Fibroblast of the aortic adventitia (primary cell): Measurements from ENCODE around the gene FGF12. TPM values are rescaled to one million over a fixed set of nuclear protein-coding genes. Genes with fewer than 3 reads are reported as not detected.

Source experiments
- DNase-seq: peaks from one replicate; pipeline ENCODE4 v3.0.0-alpha.2; 2010; ENCODE audit warnings: low read depth
- H3K4me3 ChIP-seq: 2 replicates; pipeline ENCODE4 v1.5.1; 2011; ENCODE audit warnings: low read depth, mild to moderate bottlenecking, control low read depth, low read length, moderate library complexity
- total RNA-seq: library from RNA; depleted of rRNA; stranded (reverse); fragments of >200 nt; gene quantifications from 2 replicates; pipeline ENCODE4 v1.2.3, GENCODE V29; 2012; ENCODE audit warnings: low replicate concordance
- TF ChIP-seq, protein P1 (sequence below): IDR thresholded peaks from 2 replicates; pipeline ENCODE4 v1.5.1; 2011; ENCODE audit warnings: mild to moderate bottlenecking, low read length, control low read depth, inconsistent platforms; ENCODE audit not compliant: insufficient read depth

Gene FGF12
- total RNA-seq, 1 donor = 0.36 TPM

DNA sequence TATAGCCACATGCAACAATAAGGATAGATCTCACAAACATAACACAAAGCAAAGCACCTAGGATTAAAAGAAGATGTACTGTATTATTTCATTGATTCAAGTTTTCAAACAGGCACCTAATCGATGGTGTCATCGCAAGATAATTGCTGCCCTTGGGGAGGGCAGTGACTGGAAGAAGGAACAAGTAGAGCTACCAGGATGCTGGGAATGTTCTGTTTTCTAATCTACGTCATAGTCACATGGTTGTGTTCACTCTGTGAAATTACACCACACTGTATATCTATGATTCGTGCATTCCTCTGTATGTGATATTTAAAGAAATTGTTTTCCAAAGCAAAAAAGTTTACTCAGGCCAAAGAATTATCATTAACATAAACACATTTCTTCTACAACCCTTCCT, 236.6 kb downstream of the FGF12 start:
- no peak overlapping the region for H3K4me3 ChIP-seq
- DNase-seq = no peak
- TF ChIP-seq, protein P1, sequence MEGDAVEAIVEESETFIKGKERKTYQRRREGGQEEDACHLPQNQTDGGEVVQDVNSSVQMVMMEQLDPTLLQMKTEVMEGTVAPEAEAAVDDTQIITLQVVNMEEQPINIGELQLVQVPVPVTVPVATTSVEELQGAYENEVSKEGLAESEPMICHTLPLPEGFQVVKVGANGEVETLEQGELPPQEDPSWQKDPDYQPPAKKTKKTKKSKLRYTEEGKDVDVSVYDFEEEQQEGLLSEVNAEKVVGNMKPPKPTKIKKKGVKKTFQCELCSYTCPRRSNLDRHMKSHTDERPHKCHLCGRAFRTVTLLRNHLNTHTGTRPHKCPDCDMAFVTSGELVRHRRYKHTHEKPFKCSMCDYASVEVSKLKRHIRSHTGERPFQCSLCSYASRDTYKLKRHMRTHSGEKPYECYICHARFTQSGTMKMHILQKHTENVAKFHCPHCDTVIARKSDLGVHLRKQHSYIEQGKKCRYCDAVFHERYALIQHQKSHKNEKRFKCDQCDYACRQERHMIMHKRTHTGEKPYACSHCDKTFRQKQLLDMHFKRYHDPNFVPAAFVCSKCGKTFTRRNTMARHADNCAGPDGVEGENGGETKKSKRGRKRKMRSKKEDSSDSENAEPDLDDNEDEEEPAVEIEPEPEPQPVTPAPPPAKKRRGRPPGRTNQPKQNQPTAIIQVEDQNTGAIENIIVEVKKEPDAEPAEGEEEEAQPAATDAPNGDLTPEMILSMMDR = no peak

DNA sequence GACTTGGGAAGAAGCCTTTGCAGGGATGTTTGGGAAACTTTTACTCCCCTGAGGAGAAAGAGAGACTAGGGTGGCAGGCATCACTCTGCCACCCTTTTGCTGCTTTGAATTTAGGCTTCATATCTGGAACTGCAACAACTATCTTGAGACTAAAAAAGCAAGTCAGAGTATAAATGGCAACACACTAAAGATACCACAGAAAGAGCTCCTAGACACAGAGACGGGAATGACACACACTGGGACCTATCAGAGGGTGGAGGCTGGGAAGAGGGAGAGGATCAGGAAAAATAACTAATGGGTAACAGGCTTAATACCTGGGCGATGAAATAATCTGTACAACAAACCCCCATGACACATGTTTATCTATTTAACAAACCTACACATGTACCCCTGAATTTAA, 237.8 kb downstream of the FGF12 start:
- DNase-seq = no peak
- H3K4me3 ChIP-seq = no peak overlapping the region
- TF ChIP-seq, protein P1 = no peak

DNA sequence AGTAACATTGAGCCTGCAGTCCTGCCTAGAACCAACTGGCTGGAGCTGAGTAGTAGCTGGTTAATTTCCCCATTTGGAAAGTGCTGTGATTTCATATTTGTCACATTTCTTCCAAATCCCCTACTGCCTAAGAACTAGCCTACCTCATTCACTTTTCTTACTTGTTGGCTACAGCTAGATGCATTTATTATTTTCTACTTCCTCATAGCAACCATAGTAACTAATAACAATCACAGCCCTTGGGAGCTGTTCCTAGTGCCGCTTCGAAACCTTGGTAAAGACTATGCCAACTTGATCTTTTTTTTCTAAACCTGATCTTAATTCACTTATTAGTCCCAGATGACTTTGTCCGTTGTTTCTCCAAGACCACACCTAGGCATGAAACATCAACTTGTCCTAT, 240.3 kb downstream of the FGF12 start:
- TF ChIP-seq, protein P1 = no peak

DNA sequence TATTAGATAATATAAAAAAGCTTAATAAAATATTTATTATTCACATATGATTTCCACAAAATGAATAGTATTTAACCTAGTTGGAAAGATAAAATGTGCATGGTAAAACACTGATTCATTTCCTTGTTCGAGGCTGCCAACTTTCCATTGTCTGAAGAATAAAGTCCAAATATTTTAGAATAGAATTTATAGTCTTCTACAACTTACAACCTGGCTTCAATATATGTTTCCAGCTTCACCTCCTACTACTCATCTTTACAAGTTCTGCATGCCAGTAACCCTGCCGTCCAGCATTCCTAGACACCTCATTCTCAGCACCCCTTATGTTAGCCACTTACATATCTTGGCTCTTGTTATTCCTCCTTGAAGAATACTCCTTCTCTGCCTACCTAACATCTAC, 244.5 kb downstream of the FGF12 start:
- no peak overlapping the region for H3K4me3 ChIP-seq
- TF ChIP-seq, protein P1 = no peak
- peak; percentile 72 for DNase-seq

More for the DNA sequence above, 240.3 kb downstream of the FGF12 start:
- DNase-seq = no peak
- H3K4me3 ChIP-seq = no peak overlapping the region

DNA sequence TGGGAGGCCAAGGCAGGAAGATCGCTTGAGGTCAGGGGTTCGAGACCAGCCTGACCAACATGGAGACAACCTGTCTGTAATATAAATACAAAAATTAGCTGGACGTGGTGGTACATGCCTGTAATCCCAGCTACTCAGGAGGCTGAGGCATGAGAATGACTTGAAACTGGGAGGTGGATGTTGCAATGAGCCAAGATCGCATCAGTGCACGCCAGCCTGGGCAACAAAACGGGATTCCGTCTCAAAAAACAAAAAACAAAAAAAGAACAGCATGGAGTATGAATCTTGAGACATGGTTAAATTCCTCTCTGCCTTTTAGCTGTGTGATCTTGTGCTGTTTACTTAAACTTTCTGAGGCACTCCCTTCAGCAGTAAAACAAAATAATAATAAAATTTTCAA, 244.9 kb downstream of the FGF12 start:
- DNase-seq = peak; percentile 71
- no peak overlapping the region for H3K4me3 ChIP-seq
- TF ChIP-seq, protein P1 = no peak

DNA sequence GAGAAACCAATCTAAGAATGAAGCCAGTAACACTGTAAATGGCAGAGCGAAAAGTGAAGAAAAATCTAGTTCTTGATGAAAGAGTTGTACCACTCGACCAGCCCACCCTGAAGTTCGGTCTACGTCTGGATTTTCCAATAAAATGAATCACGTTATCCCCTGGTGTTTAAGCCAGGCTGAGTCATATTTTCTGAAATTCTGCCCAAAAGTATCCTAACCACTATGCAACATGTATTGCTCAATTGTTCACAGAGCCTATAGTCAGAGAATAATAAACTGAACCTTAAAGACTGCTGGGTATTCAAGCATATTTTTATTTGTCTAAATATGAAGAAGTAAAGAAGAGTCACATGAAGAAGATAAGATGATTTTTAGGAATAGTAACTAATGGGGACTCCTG, 245.7 kb downstream of the FGF12 start:
- peak; percentile 93 for DNase-seq

More for the DNA sequence above, 245.7 kb downstream of the FGF12 start:
- H3K4me3 ChIP-seq = no peak overlapping the region
- TF ChIP-seq, protein P1 = no peak
